ENCODE measurements around the gene CDC42BPG. TPM values are rescaled to one million over a fixed set of nuclear protein-coding genes. Genes with fewer than 3 reads are reported as not detected.

CDC42BPG gene
- total and polyA plus RNA-seq, 9 of the 15 experiments (the other 6 are each of a cell fraction or from before 2014, with no cell fraction given), result 0.04 to 8.8 (median 2.1) TPM

- TF ChIP-seq CBX5 (IDR thresholded peaks at IDR 0.05; ENCODE audit: borderline replicate concordance, low read depth) (no peak), ZNF121 (CRISPR knock-in tag; conservative IDR thresholded peaks at IDR 0.05) (no peak), HMG20B (CRISPR knock-in tag; IDR thresholded peaks at IDR 0.05) (no peak), ZNF740 (CRISPR knock-in tag; IDR thresholded peaks at IDR 0.05) (peak; percentile 82; the same call in 1 of the 2 replicates), ZNF740 (tag; IDR thresholded peaks at IDR 0.05) (peak in 1 of 2 experiments; percentile 67; a peak in 1 of 4 replicates), HNRNPK (IDR thresholded peaks at IDR 0.05; ENCODE audit: low read depth, low read length, poor library complexity, severe bottlenecking) (no peak), ZNF707 (CRISPR knock-in tag; conservative IDR thresholded peaks at IDR 0.05) (no peak), BRD4 (IDR thresholded peaks at IDR 0.05) (no peak), ZKSCAN8 (CRISPR knock-in tag; IDR thresholded peaks at IDR 0.05) (no peak), RCOR1 (IDR thresholded peaks at IDR 0.05; ENCODE audit: borderline replicate concordance in 1 of 2, low read depth in 2 of 2, low read length in 2 of 2) (peak in 1 of 2 experiments; percentile 64; a peak in 2 of 4 replicates), ATF7 (IDR thresholded peaks at IDR 0.05) (peak; percentile 54; the same call in 1 of the 2 replicates), SUPT5H (IDR thresholded peaks at IDR 0.05) (peak; percentile 39; the same call in 1 of the 2 replicates), ZNF668 (CRISPR knock-in tag; IDR thresholded peaks at IDR 0.05) (no peak), GABPA (tag; conservative IDR thresholded peaks at IDR 0.05; ENCODE audit: low read depth) (peak; percentile 64), TEAD2 (tag; IDR thresholded peaks at IDR 0.05) (no peak), RBM22 (IDR thresholded peaks at IDR 0.05; ENCODE audit: low read depth, low read length, poor library complexity, severe bottlenecking) (no peak), ZFPM2 (CRISPR knock-in tag; IDR thresholded peaks at IDR 0.05) (no peak), ARID3A (IDR thresholded peaks at IDR 0.05; ENCODE audit: borderline replicate concordance, low read depth, low read length) (no peak), ZFX (CRISPR knock-in tag; IDR thresholded peaks at IDR 0.05) (peak; percentile 84)
These were observed 43.4 kb upstream of the CDC42BPG start (continued) for GRCh38 chr11:64887757-64888405.

Measured in K562 (cell line).